Loucy (cell line): Measurements from ENCODE around the gene KANSL1L.

Experiments
- CTCF ChIP-seq: fragments of 200-600 bp; sonication (generic); conservative IDR thresholded peaks from 2 replicates; pipeline ENCODE4 v1.5.1; 2014; ENCODE audit warnings: mild to moderate bottlenecking, antibody characterized with exemption, low read length
- EZH2phosphoT487 ChIP-seq: fragments of 200-600 bp; IDR thresholded peaks from 2 replicates; pipeline ENCODE4 v1.6.1; 2018; ENCODE audit warnings: antibody characterized with exemption, mild to moderate bottlenecking, moderate library complexity, borderline replicate concordance

- TF ChIP-seq CTCF = no peak
- TF ChIP-seq EZH2phosphoT487 = no peak
These were observed 71.3 kb downstream of the KANSL1L start for GRCh38 chr2:210099940-210100339.
